Activated CD4-positive, alpha-beta memory T cell treated with anti-CD3 and anti-CD28 coated beads for 36 hours (primary cell): ENCODE measurements around the gene ZBTB1. TPM values are rescaled to one million over a fixed set of nuclear protein-coding genes. Genes with fewer than 3 reads are reported as not detected.
A peak's percentile ranks its signal among the peaks of the same experiment; 100 is the strongest.

Experiments used
- CTCF ChIA-PET: fragments of 350-600 bp; sonication (Branson Sonifier 250); formaldehyde crosslinking; loops from one replicate; lab custom pipeline; 2021; ENCODE audit warnings: antibody characterized with exemption, inconsistent platforms; lab: Charles Lee
- POLR2A ChIA-PET: fragments of 350-600 bp; sonication (Branson Sonifier 250); formaldehyde crosslinking; loops from one replicate; lab custom pipeline; 2021; ENCODE audit warnings: antibody characterized with exemption; lab: Charles Lee
- DNase-seq: peaks from one replicate; pipeline ENCODE4 v3.0.0-alpha.2; 2020
- H3K27ac Mint-ChIP-seq: one replicate; pipeline ENCODE4 v1.8.0; 2021; ENCODE audit warnings: mixed read lengths
- H3K27me3 Mint-ChIP-seq: one replicate; pipeline ENCODE4 v1.8.0; 2021; ENCODE audit warnings: mixed read lengths
- H3K36me3 Mint-ChIP-seq: one replicate; pipeline ENCODE4 v1.8.0; 2021; ENCODE audit warnings: mixed read lengths
- H3K4me1 Mint-ChIP-seq: one replicate; pipeline ENCODE4 v1.8.0; 2021; ENCODE audit warnings: low read depth, mixed read lengths
- H3K4me3 Mint-ChIP-seq: one replicate; pipeline ENCODE4 v1.8.0; 2021; ENCODE audit warnings: mild to moderate bottlenecking, mixed read lengths
- H3K9me3 Mint-ChIP-seq: one replicate; pipeline ENCODE4 v1.8.0; 2021; ENCODE audit warnings: mixed read lengths
- intact Hi-C: fragments of 100-400 bp; cut with micrococcal nuclease; formaldehyde crosslinking; loops from one replicate; pipeline ENCODE4 v1.15.1; 2023
- total RNA-seq, 2 experiments: library from RNA; stranded (reverse); gene quantifications; one replicate each; pipeline ENCODE4 v1.2.3, GENCODE V29; 2021

ZBTB1 gene
- total RNA-seq, 2 experiments from 2014 or later, result 29.8 to 31.8 TPM

GRCh38 chr14:64531567-64531966 is 27.0 kb downstream of the ZBTB1 start:
- no peaks in the 10 kb centered on the region for H3K27me3 Mint-ChIP-seq
- no peaks in the 10 kb centered on the region for H3K9me3 Mint-ChIP-seq
- CTCF ChIA-PET, result interaction anchor here (0.8 kb wide), 1 partner anchor 8 kb away, joined by 3 read pairs; no protein-coding TSS in a partner anchor
- POLR2A ChIA-PET, result no interaction called here
- peaks cover 4% of the 10 kb centered on the region for H3K4me1 Mint-ChIP-seq
- no peak overlapping the region for H3K4me3 Mint-ChIP-seq
- H3K27ac Mint-ChIP-seq, result no peak overlapping the region
- peaks cover under 1% of the 10 kb centered on the region for H3K36me3 Mint-ChIP-seq
- no peak for DNase-seq
- intact Hi-C loops, result no loop called here

- H3K27me3 Mint-ChIP-seq, result peaks cover 12% of the 10 kb centered on the region
- intact Hi-C loops, result no loop called here
- H3K4me1 Mint-ChIP-seq, result peaks cover 19% of the 10 kb centered on the region
- no peak overlapping the region for H3K4me3 Mint-ChIP-seq
- no peak overlapping the region for H3K27ac Mint-ChIP-seq
- H3K9me3 Mint-ChIP-seq, result peaks cover 9% of the 10 kb centered on the region
- CTCF ChIA-PET, result interaction anchor here (0.6 kb wide), 1 partner anchor 226 kb away, joined by 6 read pairs; no protein-coding TSS in a partner anchor
- POLR2A ChIA-PET, result no interaction called here
- H3K36me3 Mint-ChIP-seq, result peaks cover 8% of the 10 kb centered on the region
- DNase-seq, result no peak
Measured at GRCh38 chr14:64536488-64537245, 32.1 kb downstream of the ZBTB1 start.

- peak within 1 kb of the TSS; percentile 84 for H3K27ac Mint-ChIP-seq
- peaks cover 35% of the 10 kb centered on the region for H3K4me1 Mint-ChIP-seq
- intact Hi-C loops, result loop anchor here (1.0 to 5.0 kb wide), 9 partner anchors 9 to 898 kb away; partner anchors contain the start of genes MTHFD1, PLEKHG3, PPP1R36 and WDR89
- peak within 1 kb of the TSS; percentile 89 for H3K4me3 Mint-ChIP-seq
- peaks cover 24% of the 10 kb centered on the region for H3K27me3 Mint-ChIP-seq
- POLR2A ChIA-PET, result interaction anchor here (0.9 to 2.0 kb wide), 5 partner anchors 8 to 153 kb away, joined by 3 to 16 read pairs (median 4); partner anchors contain the start of genes ZBTB1 and ZBTB25
- DNase-seq, result peak; percentile 98
- H3K36me3 Mint-ChIP-seq, result peaks cover 10% of the 10 kb centered on the region
- CTCF ChIA-PET, result interaction anchor here (0.6 to 3.0 kb wide), 21 partner anchors 8 to 374 kb away, joined by 3 to 20 read pairs (median 3); partner anchors contain the start of genes MTHFD1, PPP1R36 and ZBTB1
- H3K9me3 Mint-ChIP-seq, result peaks cover 9% of the 10 kb centered on the region
Measured at GRCh38 chr14:64540208-64541202, 35.9 kb downstream of the ZBTB1 start, which contains the start of gene HSPA2. Gene HSPA2 (plus strand): TSS chr14:64540741. CDS start chr14:64540850, 109 bp downstream.

GRCh38 chr14:64541261-64541971 is 36.8 kb downstream of the ZBTB1 start:
- intact Hi-C loops, result loop anchor here (2.0 to 5.0 kb wide), 5 partner anchors 95 to 899 kb away; partner anchors contain the start of genes PLEKHG3 and WDR89
- ChIA-PET POLR2A (interaction anchor here (2.0 kb wide), 1 partner anchor 37 kb away, joined by 16 read pairs; the partner anchor contains the start of genes ZBTB1 and ZBTB25), CTCF (interaction anchor here (2.5 to 3.0 kb wide), 2 partner anchors 31 to 95 kb away, joined by 16 to 20 read pairs; no protein-coding TSS in a partner anchor)
- peaks cover 35% of the 10 kb centered on the region for H3K4me1 Mint-ChIP-seq
- H3K27me3 Mint-ChIP-seq, result peaks cover 24% of the 10 kb centered on the region
- peak; percentile 17 for DNase-seq
- peaks cover 10% of the 10 kb centered on the region for H3K36me3 Mint-ChIP-seq
- H3K27ac Mint-ChIP-seq, result no peak overlapping the region
- peaks cover 9% of the 10 kb centered on the region for H3K9me3 Mint-ChIP-seq
- peak overlapping the region; percentile 89 for H3K4me3 Mint-ChIP-seq

- DNase-seq, result peak; percentile 25
- Mint-ChIP-seq H3K9me3 (peaks cover 9% of the 10 kb centered on the region), H3K4me1 (peaks cover 35% of the 10 kb centered on the region), H3K36me3 (peaks cover 10% of the 10 kb centered on the region), H3K4me3 (peak overlapping the region; percentile 89), H3K27ac (no peak overlapping the region), H3K27me3 (peaks cover 24% of the 10 kb centered on the region)
- ChIA-PET CTCF (interaction anchor here (1.2 to 3.0 kb wide), 4 partner anchors 31 to 95 kb away, joined by 3 to 20 read pairs (median 10); no protein-coding TSS in a partner anchor), POLR2A (no interaction called here)
- intact Hi-C loops, result loop anchor here (2.0 to 5.0 kb wide), 5 partner anchors 95 to 900 kb away; partner anchors contain the start of genes PLEKHG3 and WDR89
Measured at GRCh38 chr14:64541972-64542835, 37.6 kb downstream of the ZBTB1 start.

- peaks cover 35% of the 10 kb centered on the region for H3K4me1 Mint-ChIP-seq
- intact Hi-C loops, result loop anchor here (5.0 kb wide), 3 partner anchors 159 to 901 kb away; partner anchors contain the start of genes PLEKHG3 and WDR89
- no peak for DNase-seq
- H3K9me3 Mint-ChIP-seq, result peaks cover 9% of the 10 kb centered on the region
- peaks cover 24% of the 10 kb centered on the region for H3K27me3 Mint-ChIP-seq
- peak overlapping the region; percentile 89 for H3K4me3 Mint-ChIP-seq
- H3K36me3 Mint-ChIP-seq, result peaks cover 10% of the 10 kb centered on the region
- ChIA-PET CTCF (interaction anchor here (1.2 to 1.5 kb wide), 2 partner anchors 32 to 93 kb away, joined by 3 to 5 read pairs; no protein-coding TSS in a partner anchor), POLR2A (no interaction called here)
- H3K27ac Mint-ChIP-seq, result no peak overlapping the region
Measured at GRCh38 chr14:64542836-64543201, 38.2 kb downstream of the ZBTB1 start.

GRCh38 chr14:64544607-64545312 is 40.2 kb downstream of the ZBTB1 start:
- Mint-ChIP-seq H3K27ac (no peak overlapping the region), H3K27me3 (peaks cover 21% of the 10 kb centered on the region), H3K4me1 (peaks cover 36% of the 10 kb centered on the region), H3K4me3 (no peak overlapping the region), H3K36me3 (peaks cover 10% of the 10 kb centered on the region), H3K9me3 (peaks cover 9% of the 10 kb centered on the region)
- POLR2A ChIA-PET, result no interaction called here
- CTCF ChIA-PET, result interaction anchor here (0.7 kb wide), 1 partner anchor 589 kb away, joined by 3 read pairs; no protein-coding TSS in a partner anchor
- DNase-seq, result no peak
- intact Hi-C loops, result loop anchor here (5.0 kb wide), 3 partner anchors 158 to 902 kb away; partner anchors contain the start of genes PLEKHG3 and WDR89

GRCh38 chr14:64549016-64549415 is 44.4 kb downstream of the ZBTB1 start:
- peaks cover 9% of the 10 kb centered on the region for H3K27me3 Mint-ChIP-seq
- CTCF ChIA-PET, result interaction anchor here (0.8 to 1.2 kb wide), 2 partner anchors 8 to 88 kb away, joined by 3 to 4 read pairs; partner anchors contain the start of gene HSPA2
- no peak overlapping the region for H3K4me3 Mint-ChIP-seq
- peaks cover 11% of the 10 kb centered on the region for H3K4me1 Mint-ChIP-seq
- H3K27ac Mint-ChIP-seq, result no peak overlapping the region
- intact Hi-C loops, result loop anchor here (1.0 kb wide), 1 partner anchor 9 kb away; the partner anchor contains the start of gene HSPA2
- no peak for DNase-seq
- H3K36me3 Mint-ChIP-seq, result no peaks in the 10 kb centered on the region
- no peaks in the 10 kb centered on the region for H3K9me3 Mint-ChIP-seq
- POLR2A ChIA-PET, result interaction anchor here (0.7 kb wide), 1 partner anchor 9 kb away, joined by 4 read pairs; the partner anchor contains the start of gene HSPA2

GRCh38 chr14:64549791-64550620 is 45.4 kb downstream of the ZBTB1 start, which contains the start of gene PPP1R36:
Gene PPP1R36 (plus strand): TSS chr14:64549961. CDS start chr14:64549998, 37 bp downstream.
- peak within 1 kb of the TSS; percentile 46 for H3K4me3 Mint-ChIP-seq
- H3K9me3 Mint-ChIP-seq, result no peaks in the 10 kb centered on the region
- CTCF ChIA-PET, result interaction anchor here (0.9 to 1.9 kb wide), 2 partner anchors 10 to 86 kb away, joined by 4 to 6 read pairs; partner anchors contain the start of gene HSPA2
- peaks cover 11% of the 10 kb centered on the region for H3K4me1 Mint-ChIP-seq
- no peaks in the 10 kb centered on the region for H3K36me3 Mint-ChIP-seq
- POLR2A ChIA-PET, result interaction anchor here (0.6 kb wide), 1 partner anchor 121 kb away, joined by 3 read pairs; no protein-coding TSS in a partner anchor
- peak; percentile 58 for DNase-seq
- no peak within 1 kb of the TSS for H3K27ac Mint-ChIP-seq
- peaks cover 9% of the 10 kb centered on the region for H3K27me3 Mint-ChIP-seq
- intact Hi-C loops, result loop anchor here (1.0 kb wide), 1 partner anchor 10 kb away; the partner anchor contains the start of gene HSPA2
